ENCODE results near the gene PELI1.
"Not testable (repeated sequence)": the region's sequence is repeated elsewhere in the genome, so short reads cannot be mapped to it uniquely, and the experiment has no call there.

Gene PELI1

DNA sequence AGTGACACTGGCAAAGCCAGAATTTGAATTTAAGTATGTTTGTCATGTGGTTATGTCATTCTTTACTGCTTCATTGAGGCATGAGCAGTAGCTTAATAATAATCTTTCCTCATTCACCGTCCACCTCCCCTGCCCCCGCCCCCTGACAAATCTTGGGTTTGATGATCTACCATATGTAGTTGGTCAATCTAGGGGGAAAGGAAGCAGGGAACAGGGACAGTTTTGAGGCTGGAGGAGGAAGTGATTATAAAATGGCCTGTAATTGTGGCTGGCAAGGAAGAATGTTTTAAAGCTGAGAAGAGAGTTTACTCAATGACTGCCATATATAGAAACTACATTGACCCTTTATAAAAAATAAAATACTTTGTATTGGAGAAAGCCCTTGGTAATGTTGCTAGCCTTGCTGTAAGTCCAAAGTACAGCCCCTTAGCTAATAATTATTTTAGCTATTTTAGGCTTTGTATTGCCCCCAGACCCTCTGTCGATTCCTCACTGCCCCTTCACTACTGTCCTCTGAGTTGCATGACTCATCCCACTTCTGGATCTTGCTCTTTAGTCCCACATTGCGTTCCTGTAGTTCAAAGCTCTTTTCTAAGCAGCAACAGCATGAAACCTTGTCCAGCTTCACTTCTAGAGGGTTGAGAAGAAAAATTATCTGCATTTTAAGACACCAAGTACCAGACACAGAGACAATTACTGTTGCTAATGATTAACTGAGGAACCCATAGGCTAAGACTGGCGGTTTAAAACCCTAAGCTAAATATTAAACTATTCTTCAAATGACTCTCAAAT is 38.4 kb downstream of the PELI1 start:
- DNase-seq (ENCODE audit: extremely low spot score), result no peak
- TF ChIP-seq, protein P1, sequence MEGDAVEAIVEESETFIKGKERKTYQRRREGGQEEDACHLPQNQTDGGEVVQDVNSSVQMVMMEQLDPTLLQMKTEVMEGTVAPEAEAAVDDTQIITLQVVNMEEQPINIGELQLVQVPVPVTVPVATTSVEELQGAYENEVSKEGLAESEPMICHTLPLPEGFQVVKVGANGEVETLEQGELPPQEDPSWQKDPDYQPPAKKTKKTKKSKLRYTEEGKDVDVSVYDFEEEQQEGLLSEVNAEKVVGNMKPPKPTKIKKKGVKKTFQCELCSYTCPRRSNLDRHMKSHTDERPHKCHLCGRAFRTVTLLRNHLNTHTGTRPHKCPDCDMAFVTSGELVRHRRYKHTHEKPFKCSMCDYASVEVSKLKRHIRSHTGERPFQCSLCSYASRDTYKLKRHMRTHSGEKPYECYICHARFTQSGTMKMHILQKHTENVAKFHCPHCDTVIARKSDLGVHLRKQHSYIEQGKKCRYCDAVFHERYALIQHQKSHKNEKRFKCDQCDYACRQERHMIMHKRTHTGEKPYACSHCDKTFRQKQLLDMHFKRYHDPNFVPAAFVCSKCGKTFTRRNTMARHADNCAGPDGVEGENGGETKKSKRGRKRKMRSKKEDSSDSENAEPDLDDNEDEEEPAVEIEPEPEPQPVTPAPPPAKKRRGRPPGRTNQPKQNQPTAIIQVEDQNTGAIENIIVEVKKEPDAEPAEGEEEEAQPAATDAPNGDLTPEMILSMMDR (IDR thresholded peaks at IDR 0.05; ENCODE audit: control extremely low read depth, extremely low read depth, low read depth, missing control alignments), result no peak
- POLR2A ChIA-PET, result interaction anchor here (1.3 kb wide), 1 partner anchor 264 kb away, joined by 3 read pairs; the partner anchor contains the start of gene UGP2
- CTCF ChIA-PET, result interaction anchor here (0.7 to 6.5 kb wide), 14 partner anchors 9 to 767 kb away, joined by 3 to 40 read pairs (median 4); partner anchors contain the start of gene UGP2

DNA sequence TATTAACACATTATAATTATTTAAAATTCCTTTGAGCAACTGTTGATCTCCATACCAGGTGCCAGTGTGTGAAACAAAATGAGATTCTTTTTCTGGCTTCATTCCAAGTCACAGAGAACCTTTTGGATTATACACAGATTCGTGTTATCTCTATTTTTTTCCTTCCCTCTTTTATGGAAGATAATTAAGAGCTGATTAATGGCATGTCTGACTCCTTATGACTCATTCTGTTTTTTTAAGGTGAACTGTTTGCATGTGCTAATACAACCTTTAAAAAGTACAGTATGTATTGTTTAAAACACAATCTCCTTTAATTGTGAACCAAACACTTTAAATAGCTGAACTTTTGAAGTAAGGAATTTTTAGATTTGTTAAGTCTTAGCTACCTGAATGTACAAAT is 39.3 kb downstream of the PELI1 start:
- CTCF ChIA-PET, result interaction anchor here (1.1 to 6.5 kb wide), 7 partner anchors 11 to 226 kb away, joined by 3 to 40 read pairs (median 6); no protein-coding TSS in a partner anchor
- TF ChIP-seq, protein P1 (IDR thresholded peaks at IDR 0.05; ENCODE audit: control extremely low read depth, extremely low read depth, low read depth, missing control alignments), result no peak

DNA sequence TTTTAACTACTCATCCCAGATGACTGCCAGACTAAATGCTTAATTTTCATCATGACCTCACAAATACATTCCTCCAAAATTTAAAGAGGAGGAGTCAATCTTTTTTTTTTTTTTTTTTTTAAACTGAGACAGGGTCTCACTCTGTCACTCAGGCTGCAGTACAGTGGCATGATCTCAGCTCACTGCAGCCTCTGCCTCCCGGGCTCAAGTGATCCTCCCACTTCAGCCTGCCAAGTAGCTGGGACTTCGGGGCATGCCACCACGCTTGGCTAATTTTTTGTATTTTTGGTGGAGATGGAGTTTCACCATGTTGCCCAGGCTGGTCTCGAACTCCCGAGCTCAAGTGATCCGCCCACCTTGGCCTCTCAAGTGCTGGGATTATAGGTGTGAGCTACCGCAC is 41.5 kb downstream of the PELI1 start:
- CTCF ChIA-PET, result interaction anchor here (0.9 to 3.8 kb wide), 5 partner anchors 7 to 53 kb away, joined by 3 to 18 read pairs (median 4); no protein-coding TSS in a partner anchor
- POLR2A ChIA-PET; DNase-seq (ENCODE audit: extremely low spot score): not testable (repeated sequence)

More for the DNA sequence above, 39.3 kb downstream of the PELI1 start:
- DNase-seq (ENCODE audit: extremely low spot score), result no peak
- POLR2A ChIA-PET, result no interaction called here

DNA sequence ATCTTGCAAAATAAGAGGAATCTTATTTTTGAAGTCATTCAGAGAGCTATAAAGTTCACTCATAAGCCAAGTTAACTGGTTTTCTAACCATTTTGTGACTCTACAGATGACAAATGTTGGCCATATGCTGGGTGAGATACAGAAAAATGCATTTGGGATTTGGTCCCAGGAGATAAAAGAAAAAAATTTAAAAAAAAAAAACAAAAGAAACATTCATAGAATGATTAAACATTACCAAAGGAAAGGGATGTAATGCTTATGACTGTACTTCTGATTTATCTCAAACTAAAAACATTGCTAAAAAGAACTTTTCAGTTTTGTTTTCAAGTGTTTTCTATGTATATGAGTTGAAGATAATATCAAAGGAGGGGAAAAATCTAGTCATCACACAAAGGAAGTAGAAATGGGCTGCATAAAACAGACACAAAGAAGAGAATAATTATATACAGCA is 43.1 kb downstream of the PELI1 start:
- POLR2A ChIA-PET, result interaction anchor here (0.7 kb wide), 1 partner anchor 403 kb away, joined by 9 read pairs; no protein-coding TSS in a partner anchor
- CTCF ChIA-PET, result interaction anchor here (1.1 to 3.8 kb wide), 4 partner anchors 10 to 230 kb away, joined by 3 to 18 read pairs (median 4); no protein-coding TSS in a partner anchor
- TF ChIP-seq, protein P1 (IDR thresholded peaks at IDR 0.05; ENCODE audit: control extremely low read depth, extremely low read depth, low read depth, missing control alignments), result no peak
- DNase-seq (ENCODE audit: extremely low spot score), result peak; percentile 44

DNA sequence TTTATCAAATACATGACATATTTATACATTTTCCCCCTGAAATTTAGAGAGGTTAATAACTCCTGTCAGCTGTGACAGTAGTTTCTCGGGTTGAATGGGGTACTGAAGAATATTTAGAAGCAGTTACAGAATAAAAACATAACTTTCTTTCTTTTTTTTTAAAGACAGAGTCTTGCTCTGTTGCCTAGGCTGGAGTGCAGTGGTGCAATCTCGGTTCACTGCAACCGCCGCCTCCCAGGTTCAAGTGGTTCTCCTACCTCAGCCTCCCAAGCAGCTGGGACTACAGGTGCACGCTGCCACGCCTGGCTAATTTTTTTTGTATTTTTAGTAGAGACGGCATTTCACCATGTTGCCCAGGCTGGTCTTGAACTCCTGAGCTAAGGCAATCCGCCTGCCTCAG is 43.6 kb downstream of the PELI1 start:
- POLR2A ChIA-PET; DNase-seq (ENCODE audit: extremely low spot score): not testable (repeated sequence)
- CTCF ChIA-PET, result interaction anchor here (1.3 to 3.8 kb wide), 2 partner anchors 11 to 37 kb away, joined by 3 to 18 read pairs; no protein-coding TSS in a partner anchor

DNA sequence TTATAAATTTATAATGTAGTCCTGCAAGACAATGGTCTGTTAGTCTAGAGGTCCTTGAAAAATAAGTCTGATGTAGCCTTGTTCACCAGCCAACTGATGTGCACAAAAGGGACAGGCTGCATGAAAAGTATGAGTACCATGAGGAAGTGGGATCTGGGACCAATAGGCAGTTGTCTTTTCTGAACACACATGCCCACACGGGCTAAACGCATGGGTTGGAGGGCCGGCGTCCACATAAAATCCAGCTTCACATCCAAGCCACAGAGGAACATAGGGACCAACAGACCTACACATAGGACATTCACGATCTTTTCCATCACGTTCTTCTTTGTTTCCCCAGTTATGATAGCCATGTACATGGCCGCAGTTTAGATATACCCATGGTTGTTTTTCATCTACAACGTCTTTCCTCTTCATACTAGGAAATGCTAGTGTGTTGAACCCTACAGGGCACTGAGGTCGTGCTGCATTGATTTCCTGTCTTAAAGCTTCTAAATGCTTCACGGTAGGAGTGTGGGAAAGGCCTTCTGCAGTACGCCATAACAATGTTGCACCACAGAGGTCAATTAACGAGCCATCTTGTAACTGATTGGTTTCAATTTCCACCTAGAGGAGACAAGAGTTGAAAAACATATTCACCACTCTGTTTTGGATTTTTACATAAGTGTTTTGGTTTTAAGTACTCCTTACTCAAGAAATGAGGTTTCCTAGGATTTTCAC is 49.4 kb downstream of the PELI1 start:
- CTCF ChIA-PET, result interaction anchor here (0.9 to 1.6 kb wide), 3 partner anchors 9 to 393 kb away, joined by 3 to 5 read pairs (median 4); no protein-coding TSS in a partner anchor
- TF ChIP-seq, protein P1 (IDR thresholded peaks at IDR 0.05; ENCODE audit: control extremely low read depth, extremely low read depth, low read depth, missing control alignments), result no peak
- POLR2A ChIA-PET, result no interaction called here
- no peak for DNase-seq (ENCODE audit: extremely low spot score)

DNA sequence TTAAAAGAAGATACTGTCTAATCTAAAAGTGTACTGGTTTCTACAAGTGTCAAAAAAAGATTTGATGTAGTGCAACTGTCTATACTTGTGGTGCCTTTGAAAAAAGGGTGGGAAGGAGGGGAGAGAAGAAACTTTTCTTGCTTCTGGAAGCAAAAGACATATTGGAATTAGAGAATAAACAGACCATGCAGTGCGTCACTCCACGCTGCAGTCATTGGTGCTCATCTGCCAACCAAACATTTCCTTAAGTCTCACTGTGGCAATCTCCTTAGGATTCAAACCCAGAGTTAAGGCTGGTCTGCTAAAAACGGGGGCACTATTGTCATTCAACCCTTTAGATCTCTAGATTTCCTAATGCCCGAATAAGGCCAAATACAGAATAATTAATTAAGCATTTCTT is 50.9 kb downstream of the PELI1 start:
- POLR2A ChIA-PET, result no interaction called here
- TF ChIP-seq, protein P1 (IDR thresholded peaks at IDR 0.05; ENCODE audit: control extremely low read depth, extremely low read depth, low read depth, missing control alignments), result no peak
- CTCF ChIA-PET, result no interaction called here
- no peak for DNase-seq (ENCODE audit: extremely low spot score)

Data from GM10248 (cell line).